Measurements from ENCODE around the gene PTPRN2. TPM values are rescaled to one million over a fixed set of nuclear protein-coding genes. Genes with fewer than 3 reads are reported as not detected.

PTPRN2 gene
- total and polyA plus RNA-seq, 2 donors (not counting 3 experiments of a cell fraction or from before 2014, with no cell fraction given), result 0.62 to 0.88 TPM

- H3K79me2 ChIP-seq (ENCODE audit: control insufficient read depth, insufficient read depth, low read length), result no peaks in the 10 kb centered on the region
- TF ChIP-seq MYC (IDR thresholded peaks at IDR 0.05; ENCODE audit: low read depth, low read length), result no peak
- no peak for TF ChIP-seq EZH2 (IDR thresholded peaks at IDR 0.05; ENCODE audit: borderline replicate concordance, low read depth, low read length, severe bottlenecking)
- no peak for TF ChIP-seq JUN (IDR thresholded peaks at IDR 0.05; ENCODE audit: borderline replicate concordance, insufficient read depth, insufficient read length, low read depth)
- no peak for TF ChIP-seq POLR2A (IDR thresholded peaks at IDR 0.05; ENCODE audit: low read depth, low read length)
- no peak for TF ChIP-seq POLR2AphosphoS5 (IDR thresholded peaks at IDR 0.05; ENCODE audit: insufficient read depth, low read depth, low read length)
- H2AFZ ChIP-seq (ENCODE audit: low read depth, low read length), result no peak overlapping the region
- intact Hi-C loops (cut with micrococcal nuclease), result no loop called here
- POLR2A ChIA-PET, result no interaction called here
- peaks cover 2% of the 10 kb centered on the region for H3K9me3 ChIP-seq (replicated peaks; ENCODE audit: control insufficient read depth, insufficient read depth, low read length)
- dilution Hi-C loops (cut with MboI; ENCODE audit: extremely low pct_ligation_motif_present, low sequenced_read_pairs), result no loop called here
- H4K20me1 ChIP-seq (replicated peaks; ENCODE audit: control insufficient read depth, extremely low read depth, insufficient read depth, low read length), result no peaks in the 10 kb centered on the region
- H3K4me1 ChIP-seq (ENCODE audit: control insufficient read depth, extremely low read depth, insufficient read depth, low read length), result no peaks in the 10 kb centered on the region
- H3K4me3 ChIP-seq (replicated peaks in 1 of 3; ENCODE audit: insufficient read depth in 1 of 3, low read depth in 1 of 3, low read length in 3 of 3), result no peak overlapping the region
- DNase-seq (ENCODE audit: low read depth, low spot score), result no peak
- CTCF ChIA-PET, result no interaction called here
- no peak overlapping the region for H3K9ac ChIP-seq (replicated peaks; ENCODE audit: extremely low read depth, insufficient read depth, low read length)
- no peaks in the 10 kb centered on the region for H3K9me1 ChIP-seq (replicated peaks; ENCODE audit: control insufficient read depth, extremely low read depth, insufficient read depth, low read length)
- no peak for FAIRE-seq
- H3K27me3 ChIP-seq (ENCODE audit: control insufficient read depth in 2 of 2, insufficient read depth in 2 of 2, low read length in 2 of 2), result no peaks in the 10 kb centered on the region
- no TSS peak for BruUV-seq (replicated peaks)
- H3K4me2 ChIP-seq (ENCODE audit: insufficient read depth, low read length), result no peak overlapping the region
- no peak overlapping the region for H3K27ac ChIP-seq (ENCODE audit: insufficient read depth, low read depth, low read length)
- no peaks in the 10 kb centered on the region for H3K36me3 ChIP-seq (ENCODE audit: control insufficient read depth in 2 of 2, extremely low read depth in 1 of 2, insufficient read depth in 2 of 2, low read length in 2 of 2)
Measured at GRCh38 chr7:157668884-157669767, 918.5 kb downstream of the PTPRN2 start.

GRCh38 chr7:157668221-157668883 is 919.3 kb downstream of the PTPRN2 start:
- H3K9me1 ChIP-seq (replicated peaks; ENCODE audit: control insufficient read depth, extremely low read depth, insufficient read depth, low read length), result no peaks in the 10 kb centered on the region
- no peak overlapping the region for H3K9ac ChIP-seq (replicated peaks; ENCODE audit: extremely low read depth, insufficient read depth, low read length)
- ChIA-PET POLR2A (no interaction called here), CTCF (no interaction called here)
- no TSS peak for BruUV-seq (replicated peaks)
- no peaks in the 10 kb centered on the region for H3K4me1 ChIP-seq (ENCODE audit: control insufficient read depth, extremely low read depth, insufficient read depth, low read length)
- H3K36me3 ChIP-seq (ENCODE audit: control insufficient read depth in 2 of 2, extremely low read depth in 1 of 2, insufficient read depth in 2 of 2, low read length in 2 of 2), result no peaks in the 10 kb centered on the region
- DNase-seq (ENCODE audit: low read depth, low spot score), result no peak
- dilution Hi-C loops (cut with MboI; ENCODE audit: extremely low pct_ligation_motif_present, low sequenced_read_pairs), result no loop called here
- H3K79me2 ChIP-seq (ENCODE audit: control insufficient read depth, insufficient read depth, low read length), result no peaks in the 10 kb centered on the region
- no peaks in the 10 kb centered on the region for H3K27me3 ChIP-seq (ENCODE audit: control insufficient read depth in 2 of 2, insufficient read depth in 2 of 2, low read length in 2 of 2)
- no peak for FAIRE-seq
- H3K4me3 ChIP-seq (replicated peaks in 1 of 3; ENCODE audit: insufficient read depth in 1 of 3, low read depth in 1 of 3, low read length in 3 of 3), result no peak overlapping the region
- H3K4me2 ChIP-seq (ENCODE audit: insufficient read depth, low read length), result no peak overlapping the region
- H3K9me3 ChIP-seq (replicated peaks; ENCODE audit: control insufficient read depth, insufficient read depth, low read length), result peaks cover 3% of the 10 kb centered on the region
- intact Hi-C loops (cut with micrococcal nuclease), result no loop called here
- no peak overlapping the region for H3K27ac ChIP-seq (ENCODE audit: insufficient read depth, low read depth, low read length)
- H2AFZ ChIP-seq (ENCODE audit: low read depth, low read length), result no peak overlapping the region
- no peak for TF ChIP-seq MAX (IDR thresholded peaks at IDR 0.05; ENCODE audit: insufficient read depth, insufficient read length)
- no peak for TF ChIP-seq JUN (IDR thresholded peaks at IDR 0.05; ENCODE audit: borderline replicate concordance, insufficient read depth, insufficient read length, low read depth)
- no peak for TF ChIP-seq FOS (IDR thresholded peaks at IDR 0.05; ENCODE audit: borderline replicate concordance, insufficient read depth, low read length)
- no peaks in the 10 kb centered on the region for H4K20me1 ChIP-seq (replicated peaks; ENCODE audit: control insufficient read depth, extremely low read depth, insufficient read depth, low read length)

Data from endothelial cell of umbilical vein (primary cell).